HEK293 (cell line): ENCODE results near the gene KRT8.

ENCODE experiments used
- CTCF ChIA-PET: fragments of 350-600 bp; formaldehyde crosslinking; extraction: SDS; loops from one replicate; lab custom pipeline; 2021; ENCODE audit warnings: antibody characterized with exemption; lab: Yijun Ruan, JAX
- POLR2A ChIA-PET: fragments of 300-600 bp; formaldehyde crosslinking; extraction: SDS; loops from one replicate; lab custom pipeline; 2020; ENCODE audit warnings: antibody characterized with exemption, inconsistent platforms; lab: Yijun Ruan, JAX
- H3K27ac ChIP-seq: fragments of 200-500 bp; sonication (Bioruptor generic); 2 replicates; pipeline ENCODE4 v1.5.1; 2014; ENCODE audit warnings: low read depth, low read length, control low read depth, inconsistent platforms; ENCODE audit errors: extremely low read depth
- H3K36me3 ChIP-seq, 2 experiments: fragments of 200-500 bp in 1 of 2; sonication (Bioruptor generic) in 1 of 2; 1 replicate in 1 of 2; 2 replicates in 1 of 2; pipeline ENCODE4 v1.5.1; 2014 to 2017; ENCODE audit warnings: inconsistent platforms in 2 of 2, low read length in 2 of 2; ENCODE audit not compliant: control insufficient read depth in 2 of 2, insufficient read depth in 1 of 2
- H3K4me1 ChIP-seq: fragments of 200-500 bp; sonication (Bioruptor generic); 2 replicates; pipeline ENCODE4 v1.5.1; 2014; ENCODE audit warnings: mild to moderate bottlenecking, low read length, inconsistent platforms; ENCODE audit not compliant: control insufficient read depth, insufficient read depth
- H3K4me3 ChIP-seq: 2 replicates; pipeline ENCODE4 v1.5.1; 2011; ENCODE audit warnings: low read depth, mild to moderate bottlenecking, control low read depth, low read length, moderate library complexity
- H3K9me3 ChIP-seq: fragments of 200-500 bp; sonication (Bioruptor generic); 2 replicates; pipeline ENCODE4 v1.5.1; 2014; ENCODE audit warnings: low read depth, low read length, inconsistent platforms; ENCODE audit not compliant: control insufficient read depth, insufficient read depth
- EGR2 ChIP-seq: fragments of 450-650 bp; formaldehyde crosslinking; IDR thresholded peaks from 2 replicates; pipeline ENCODE4 v1.5.1; 2016; ENCODE audit warnings: low read depth, missing biosample characterization, missing genetic modification characterization
- GLIS1 ChIP-seq: fragments of 450-650 bp; formaldehyde crosslinking; IDR thresholded peaks from 2 replicates; pipeline ENCODE4 v1.5.1; 2016; ENCODE audit warnings: missing biosample characterization, missing genetic modification characterization
- GLIS2 ChIP-seq: fragments of 450-650 bp; formaldehyde crosslinking; IDR thresholded peaks from 2 replicates; pipeline ENCODE4 v1.5.1; 2016; ENCODE audit warnings: missing biosample characterization, missing genetic modification characterization
- HOXC10 ChIP-seq: sonication (generic); formaldehyde crosslinking; IDR thresholded peaks from 2 replicates; pipeline ENCODE4 v1.8.1; 2023; ENCODE audit warnings: mild to moderate bottlenecking, missing genetic modification reagents
- OSR2 ChIP-seq: fragments of 450-650 bp; formaldehyde crosslinking; IDR thresholded peaks from 2 replicates; pipeline ENCODE4 v1.5.1; 2016; ENCODE audit warnings: missing biosample characterization, missing genetic modification characterization
- PRDM1 ChIP-seq: fragments of 450-650 bp; formaldehyde crosslinking; IDR thresholded peaks from 2 replicates; pipeline ENCODE4; 2016; ENCODE audit warnings: missing biosample characterization, missing genetic modification characterization
- ZBTB17 ChIP-seq: fragments of 450-650 bp; formaldehyde crosslinking; IDR thresholded peaks from 2 replicates; pipeline ENCODE4 v1.5.1; 2016; ENCODE audit warnings: missing biosample characterization, missing genetic modification characterization
- ZBTB6 ChIP-seq: fragments of 450-650 bp; formaldehyde crosslinking; IDR thresholded peaks from 2 replicates; pipeline ENCODE4 v1.5.1; 2017; ENCODE audit warnings: missing biosample characterization, missing genetic modification characterization
- ZFHX2 ChIP-seq: fragments of 450-650 bp; formaldehyde crosslinking; conservative IDR thresholded peaks from 2 replicates; pipeline ENCODE4 v1.5.1; 2016; ENCODE audit warnings: missing biosample characterization, missing genetic modification characterization
- ZFP3 ChIP-seq: fragments of 450-650 bp; formaldehyde crosslinking; IDR thresholded peaks from 2 replicates; pipeline ENCODE4 v1.5.1; 2016; ENCODE audit warnings: low read depth, missing biosample characterization, missing genetic modification characterization
- ZIC2 ChIP-seq: fragments of 450-650 bp; formaldehyde crosslinking; IDR thresholded peaks from 2 replicates; pipeline ENCODE4 v1.5.1; 2016; ENCODE audit warnings: missing biosample characterization, missing genetic modification characterization
- ZNF2 ChIP-seq: fragments of 450-650 bp; formaldehyde crosslinking; IDR thresholded peaks from 2 replicates; pipeline ENCODE4 v1.5.1; 2016; ENCODE audit warnings: missing biosample characterization, missing genetic modification characterization
- ZNF214 ChIP-seq: fragments of 450-650 bp; formaldehyde crosslinking; IDR thresholded peaks from 2 replicates; pipeline ENCODE4 v1.5.1; 2017; ENCODE audit warnings: missing biosample characterization, mild to moderate bottlenecking, missing genetic modification characterization, borderline replicate concordance
- ZNF311 ChIP-seq: fragments of 450-650 bp; formaldehyde crosslinking; IDR thresholded peaks from 2 replicates; pipeline ENCODE4 v1.5.1; 2017; ENCODE audit warnings: missing biosample characterization, missing genetic modification characterization, borderline replicate concordance
- ZNF354C ChIP-seq: fragments of 450-650 bp; formaldehyde crosslinking; IDR thresholded peaks from 2 replicates; pipeline ENCODE4 v1.5.1; 2016; ENCODE audit warnings: missing biosample characterization, missing genetic modification characterization, low read depth, borderline replicate concordance
- ZNF416 ChIP-seq: fragments of 450-650 bp; formaldehyde crosslinking; IDR thresholded peaks from 2 replicates; pipeline ENCODE4 v1.5.1; 2016; ENCODE audit warnings: missing biosample characterization, missing genetic modification characterization
- ZNF518A ChIP-seq: fragments of 450-650 bp; formaldehyde crosslinking; conservative IDR thresholded peaks from 2 replicates; pipeline ENCODE4 v1.5.1; 2016; ENCODE audit warnings: low read depth, missing biosample characterization, missing genetic modification characterization
- ZNF558 ChIP-seq: fragments of 450-650 bp; formaldehyde crosslinking; IDR thresholded peaks from 2 replicates; pipeline ENCODE4 v1.5.1; 2016; ENCODE audit warnings: missing biosample characterization, missing genetic modification characterization
- ZNF600 ChIP-seq: fragments of 450-650 bp; formaldehyde crosslinking; IDR thresholded peaks from 2 replicates; pipeline ENCODE4 v1.5.1; 2016; ENCODE audit warnings: missing biosample characterization, missing genetic modification characterization
- ZNF785 ChIP-seq: fragments of 450-650 bp; formaldehyde crosslinking; IDR thresholded peaks from 2 replicates; pipeline ENCODE4 v1.5.1; 2016; ENCODE audit warnings: missing biosample characterization, missing genetic modification characterization

KRT8 gene

GRCh38 chr12:52944683-52945388 lies 40.0 kb upstream of the KRT8 start:
- Histone ChIP-seq H3K36me3 (no peaks in the 10 kb centered on the region), H3K27ac (no peak overlapping the region), H3K4me1 (peaks cover 7% of the 10 kb centered on the region; the same call in 1 of the 2 replicates), H3K4me3 (no peak overlapping the region), H3K9me3 (no peaks in the 10 kb centered on the region)
- CTCF ChIA-PET = interaction anchor here (0.6 to 5.4 kb wide), 6 partner anchors 18 to 1067 kb away, joined by 3 to 32 read pairs (median 5); partner anchors contain the start of gene KRT8
- peak; percentile 98 for TF ChIP-seq GLIS1
- peak; percentile 17; the same call in 1 of the 2 replicates for TF ChIP-seq ZIC2 (tag by site-specific recombination)
- no peak for TF ChIP-seq ZNF558 (tag by site-specific recombination)
- POLR2A ChIA-PET = interaction anchor here (0.6 to 7.7 kb wide), 13 partner anchors 12 to 61 kb away, joined by 3 to 202 read pairs (median 4); partner anchors contain the start of genes EIF4B and KRT8

- POLR2A ChIA-PET = interaction anchor here (2.2 kb wide), 1 partner anchor 38 kb away, joined by 17 read pairs; the partner anchor contains the start of gene KRT8
- no peak overlapping the region for H3K27ac ChIP-seq
- CTCF ChIA-PET = interaction anchor here (1.1 to 5.4 kb wide), 4 partner anchors 37 to 64 kb away, joined by 3 to 28 read pairs (median 8); partner anchors contain the start of gene KRT8
- TF ChIP-seq ZNF600 (no peak), ZBTB17 (tag by site-specific recombination) (peak; percentile 24; the same call in 1 of the 2 replicates), ZNF785 (tag by site-specific recombination) (no peak), EGR2 (peak; percentile 75), ZNF354C (tag by site-specific recombination) (no peak), ZFP3 (no peak), ZFHX2 (tag by site-specific recombination) (peak; percentile 68), OSR2 (tag by site-specific recombination) (peak; percentile 57), GLIS1 (peak; percentile 80), ZNF311 (tag by site-specific recombination) (no peak), ZNF2 (tag by site-specific recombination) (no peak)
- H3K4me1 ChIP-seq = peaks cover 7% of the 10 kb centered on the region; the same call in 1 of the 2 replicates
- H3K36me3 ChIP-seq = no peaks in the 10 kb centered on the region
- H3K9me3 ChIP-seq = no peaks in the 10 kb centered on the region
- no peak overlapping the region for H3K4me3 ChIP-seq
These were observed 38.0 kb upstream of the KRT8 start for GRCh38 chr12:52942901-52943181.

GRCh38 chr12:52942066-52942900 lies 37.4 kb upstream of the KRT8 start:
- POLR2A ChIA-PET = interaction anchor here (1.1 to 2.2 kb wide), 4 partner anchors 9 to 38 kb away, joined by 3 to 17 read pairs (median 4); partner anchors contain the start of gene KRT8
- TF ChIP-seq ZBTB6 (tag by site-specific recombination) = no peak
- TF ChIP-seq PRDM1 (tag by site-specific recombination) = 0 out of 2 replicates have a peak, but pooled peaks have one; percentile 15
- H3K36me3 ChIP-seq = no peaks in the 10 kb centered on the region
- no peak overlapping the region for H3K4me3 ChIP-seq
- CTCF ChIA-PET = interaction anchor here (0.6 to 5.4 kb wide), 10 partner anchors 19 to 131 kb away, joined by 3 to 28 read pairs (median 3); partner anchors contain the start of gene KRT8
- H3K27ac ChIP-seq = no peak overlapping the region
- no peaks in the 10 kb centered on the region for H3K9me3 ChIP-seq
- peaks cover 7% of the 10 kb centered on the region; the same call in 1 of the 2 replicates for H3K4me1 ChIP-seq

GRCh38 chr12:52929538-52929937 lies 24.7 kb upstream of the KRT8 start:
- no peak overlapping the region for H3K4me3 ChIP-seq
- H3K9me3 ChIP-seq = no peaks in the 10 kb centered on the region
- ChIA-PET CTCF (interaction anchor here (0.7 to 1.6 kb wide), 2 partner anchors 40 to 45 kb away, joined by 4 to 6 read pairs; no protein-coding TSS in a partner anchor), POLR2A (no interaction called here)
- peaks cover 17% of the 10 kb centered on the region for H3K4me1 ChIP-seq
- H3K36me3 ChIP-seq = no peaks in the 10 kb centered on the region
- no peak overlapping the region for H3K27ac ChIP-seq
- TF ChIP-seq GLIS2 (tag by site-specific recombination) = no peak
- no peak for TF ChIP-seq HOXC10 (CRISPR knock-in tag)
- no peak for TF ChIP-seq ZNF416 (tag by site-specific recombination)
- no peak for TF ChIP-seq ZNF518A (tag by site-specific recombination)
- no peak for TF ChIP-seq ZNF214 (tag by site-specific recombination)
